Measurements from ENCODE around the gene SNX10. TPM values are rescaled to one million over a fixed set of nuclear protein-coding genes. Genes with fewer than 3 reads are reported as not detected.
A peak's percentile ranks its signal among the peaks of the same experiment; 100 is the strongest.

SNX10 gene
- polyA plus RNA-seq, 3 donors = 68.0 to 250 (median 219) TPM

DNA sequence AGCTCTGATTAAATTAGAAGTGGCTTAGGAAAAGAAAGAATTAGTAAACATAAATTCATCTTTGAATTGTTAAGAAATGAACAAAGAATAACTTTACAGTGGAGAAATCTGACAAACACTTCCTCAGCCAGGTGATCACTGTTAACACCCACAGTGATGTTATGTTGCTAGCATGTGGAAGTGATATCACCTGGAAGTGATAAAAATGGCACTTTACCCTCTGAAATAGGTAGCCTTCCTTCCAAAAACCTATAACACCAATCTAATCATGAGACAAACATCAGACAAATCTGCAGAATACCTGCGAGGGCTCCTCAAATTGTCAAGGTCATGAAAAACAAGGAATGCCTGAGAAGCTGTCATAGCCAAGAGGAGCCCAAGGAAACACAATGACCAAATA is 59.5 kb downstream of the SNX10 start:
- Histone ChIP-seq H3K4me3 (replicated peaks in 1 of 3; ENCODE audit: low read depth in 2 of 3, low read length in 3 of 3) (no peak overlapping the region), H3K27ac (ENCODE audit: low read depth in 1 of 2, low read length in 2 of 2) (no peak overlapping the region), H3K27me3 (ENCODE audit: control insufficient read depth in 2 of 2, insufficient read depth in 2 of 2, low read length in 2 of 2) (no peaks in the 10 kb centered on the region), H3K36me3 (replicated peaks in 1 of 2; ENCODE audit: control insufficient read depth in 1 of 2, insufficient read depth in 2 of 2, low read length in 2 of 2) (peaks cover 56 to 89% of the 10 kb centered on the region in 2 donors), H3K4me1 (ENCODE audit: control insufficient read depth in 1 of 2, insufficient read depth in 2 of 2, low read length in 2 of 2) (peaks cover 4 to 18% of the 10 kb centered on the region in 2 donors), H3K9me3 (replicated peaks in 1 of 2; ENCODE audit: control insufficient read depth in 1 of 2, insufficient read depth in 1 of 2, low read length in 2 of 2) (no peaks in the 10 kb centered on the region), H3K79me2 (ENCODE audit: insufficient read depth, low read length) (peaks cover 30% of the 10 kb centered on the region), H4K20me1 (ENCODE audit: insufficient read depth, low read length) (peaks cover 73% of the 10 kb centered on the region), H3K4me2 (replicated peaks; ENCODE audit: extremely low read depth, low read length, poor library complexity, severe bottlenecking) (no peak overlapping the region), H3K9ac (ENCODE audit: insufficient read depth, low read length, poor library complexity, severe bottlenecking) (no peak overlapping the region), H2AFZ (ENCODE audit: insufficient read depth, low read depth, low read length, poor library complexity, severe bottlenecking) (no peak overlapping the region)
- H3K27me3 Mint-ChIP-seq (ENCODE audit: low read depth in 3 of 3) = no peaks in the 10 kb centered on the region
- TF ChIP-seq, protein P1, sequence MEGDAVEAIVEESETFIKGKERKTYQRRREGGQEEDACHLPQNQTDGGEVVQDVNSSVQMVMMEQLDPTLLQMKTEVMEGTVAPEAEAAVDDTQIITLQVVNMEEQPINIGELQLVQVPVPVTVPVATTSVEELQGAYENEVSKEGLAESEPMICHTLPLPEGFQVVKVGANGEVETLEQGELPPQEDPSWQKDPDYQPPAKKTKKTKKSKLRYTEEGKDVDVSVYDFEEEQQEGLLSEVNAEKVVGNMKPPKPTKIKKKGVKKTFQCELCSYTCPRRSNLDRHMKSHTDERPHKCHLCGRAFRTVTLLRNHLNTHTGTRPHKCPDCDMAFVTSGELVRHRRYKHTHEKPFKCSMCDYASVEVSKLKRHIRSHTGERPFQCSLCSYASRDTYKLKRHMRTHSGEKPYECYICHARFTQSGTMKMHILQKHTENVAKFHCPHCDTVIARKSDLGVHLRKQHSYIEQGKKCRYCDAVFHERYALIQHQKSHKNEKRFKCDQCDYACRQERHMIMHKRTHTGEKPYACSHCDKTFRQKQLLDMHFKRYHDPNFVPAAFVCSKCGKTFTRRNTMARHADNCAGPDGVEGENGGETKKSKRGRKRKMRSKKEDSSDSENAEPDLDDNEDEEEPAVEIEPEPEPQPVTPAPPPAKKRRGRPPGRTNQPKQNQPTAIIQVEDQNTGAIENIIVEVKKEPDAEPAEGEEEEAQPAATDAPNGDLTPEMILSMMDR (IDR thresholded peaks at IDR 0.05) = no peak
- DNase-seq = no peak
- intact Hi-C loops (cut with micrococcal nuclease) = loop anchor here in 1 of 2 donors (10.0 kb wide), 1 partner anchor 46 kb away; no protein-coding TSS in a partner anchor
- no peak overlapping the region for H3K27ac Mint-ChIP-seq
- H3K36me3 Mint-ChIP-seq = peaks cover 75 to 90% of the 10 kb centered on the region in 2 donors
- H3K4me3 Mint-ChIP-seq = no peak overlapping the region
- peaks cover 18% of the 10 kb centered on the region for H3K4me1 Mint-ChIP-seq
- no peaks in the 10 kb centered on the region for H3K9me3 Mint-ChIP-seq
- WGBS (ENCODE audit: insufficient coverage) = 100% methylated on average over 1 of the region's 1 CpG

DNA sequence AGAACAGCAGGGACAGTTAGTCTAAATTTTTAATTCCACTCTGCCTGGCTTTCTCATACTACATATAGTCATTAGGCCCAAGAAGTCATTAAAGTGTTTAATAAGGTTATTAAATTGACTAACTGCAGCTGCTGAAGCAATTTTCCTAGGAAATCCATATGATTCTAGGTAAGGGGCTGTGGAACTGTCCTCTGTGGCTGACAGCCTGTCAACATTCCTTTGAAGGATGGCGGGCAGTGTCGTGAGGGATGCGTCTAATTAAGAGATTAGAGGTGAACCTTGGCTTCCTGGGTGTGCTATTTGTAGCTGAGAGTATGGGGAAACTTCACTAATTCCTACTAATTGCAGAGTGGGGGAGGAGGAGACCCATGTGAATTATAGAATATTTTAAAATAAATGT is 64.6 kb downstream of the SNX10 start:
- Mint-ChIP-seq H3K36me3 (peaks cover 49 to 57% of the 10 kb centered on the region in 2 donors), H3K27me3 (ENCODE audit: low read depth in 3 of 3) (no peaks in the 10 kb centered on the region), H3K9me3 (no peaks in the 10 kb centered on the region), H3K4me1 (peaks cover 28% of the 10 kb centered on the region), H3K27ac (peak overlapping the region in 1 of 7 donors; percentile 80), H3K4me3 (no peak overlapping the region)
- Histone ChIP-seq H3K9ac (ENCODE audit: insufficient read depth, low read length, poor library complexity, severe bottlenecking) (no peak overlapping the region), H3K27ac (ENCODE audit: low read depth in 1 of 2, low read length in 2 of 2) (no peak overlapping the region), H3K4me2 (replicated peaks; ENCODE audit: extremely low read depth, low read length, poor library complexity, severe bottlenecking) (no peak overlapping the region), H3K79me2 (ENCODE audit: insufficient read depth, low read length) (peaks cover 50% of the 10 kb centered on the region), H3K36me3 (replicated peaks in 1 of 2; ENCODE audit: control insufficient read depth in 1 of 2, insufficient read depth in 2 of 2, low read length in 2 of 2) (peaks cover 22 to 62% of the 10 kb centered on the region in 2 donors), H4K20me1 (ENCODE audit: insufficient read depth, low read length) (peaks cover 60% of the 10 kb centered on the region), H3K27me3 (ENCODE audit: control insufficient read depth in 2 of 2, insufficient read depth in 2 of 2, low read length in 2 of 2) (no peaks in the 10 kb centered on the region), H3K4me3 (replicated peaks in 1 of 3; ENCODE audit: low read depth in 2 of 3, low read length in 3 of 3) (no peak overlapping the region), H2AFZ (ENCODE audit: insufficient read depth, low read depth, low read length, poor library complexity, severe bottlenecking) (no peak overlapping the region), H3K4me1 (ENCODE audit: control insufficient read depth in 1 of 2, insufficient read depth in 2 of 2, low read length in 2 of 2) (peaks cover 16 to 22% of the 10 kb centered on the region in 2 donors), H3K9me3 (replicated peaks in 1 of 2; ENCODE audit: control insufficient read depth in 1 of 2, insufficient read depth in 1 of 2, low read length in 2 of 2) (no peaks in the 10 kb centered on the region)
- TF ChIP-seq, protein P1 (IDR thresholded peaks at IDR 0.05) = no peak
- WGBS (ENCODE audit: insufficient coverage) = 100% methylated on average over 1 of the region's 3 CpGs
- DNase-seq = no peak
- intact Hi-C loops (cut with micrococcal nuclease) = loop anchor here in 1 of 2 donors (10.0 kb wide), 1 partner anchor 51 kb away; no protein-coding TSS in a partner anchor
